ENCODE data around the gene CCR5.

The CCR5 gene

DNA sequence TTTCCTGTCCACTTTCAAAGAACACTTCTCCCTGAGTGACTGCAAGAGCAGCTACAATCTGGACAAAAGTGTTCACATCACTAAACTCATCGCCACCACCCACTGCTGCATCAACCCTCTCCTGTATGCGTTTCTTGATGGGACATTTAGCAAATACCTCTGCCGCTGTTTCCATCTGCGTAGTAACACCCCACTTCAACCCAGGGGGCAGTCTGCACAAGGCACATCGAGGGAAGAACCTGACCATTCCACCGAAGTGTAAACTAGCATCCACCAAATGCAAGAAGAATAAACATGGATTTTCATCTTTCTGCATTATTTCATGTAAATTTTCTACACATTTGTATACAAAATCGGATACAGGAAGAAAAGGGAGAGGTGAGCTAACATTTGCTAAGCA lies 38.1 kb downstream of the CCR5 start:
- DNase-seq (ENCODE audit: low spot score): no peak

DNA sequence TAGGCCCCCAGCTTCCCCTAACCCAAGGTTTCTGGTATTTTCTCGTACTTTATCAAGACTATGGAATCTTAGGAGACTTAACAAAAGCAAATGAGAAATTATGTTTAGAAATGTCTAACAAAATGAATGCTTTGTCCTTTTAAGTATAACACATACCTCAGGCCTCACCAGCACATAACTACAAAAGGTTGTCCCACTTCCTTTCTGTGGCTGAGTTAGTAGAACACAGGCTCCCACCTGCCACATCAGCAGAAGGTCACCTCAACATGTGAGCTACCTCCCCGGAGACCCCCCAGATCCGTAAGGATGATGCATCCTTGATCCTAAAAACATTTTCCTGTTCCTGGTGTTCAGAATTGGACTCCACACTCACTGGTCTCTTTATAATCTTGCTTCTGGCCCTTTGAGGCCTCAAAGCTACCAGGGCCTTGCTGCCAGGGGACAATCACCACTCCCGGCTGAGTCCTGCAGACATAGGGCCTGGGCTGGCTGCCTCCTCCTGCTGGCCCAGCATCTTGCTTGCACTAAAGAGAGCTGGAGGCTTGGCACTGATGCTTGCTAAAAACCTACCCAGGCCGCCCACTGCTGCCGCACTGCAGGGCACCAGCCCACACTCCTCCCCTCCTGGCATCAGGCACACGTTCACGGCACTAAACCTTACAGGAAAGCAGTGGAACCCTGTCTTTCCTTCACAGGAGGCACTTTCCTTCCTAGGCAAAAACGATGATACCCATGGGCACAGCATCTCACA lies 39.2 kb downstream of the CCR5 start:
- no peak for DNase-seq (ENCODE audit: low spot score)

DNA sequence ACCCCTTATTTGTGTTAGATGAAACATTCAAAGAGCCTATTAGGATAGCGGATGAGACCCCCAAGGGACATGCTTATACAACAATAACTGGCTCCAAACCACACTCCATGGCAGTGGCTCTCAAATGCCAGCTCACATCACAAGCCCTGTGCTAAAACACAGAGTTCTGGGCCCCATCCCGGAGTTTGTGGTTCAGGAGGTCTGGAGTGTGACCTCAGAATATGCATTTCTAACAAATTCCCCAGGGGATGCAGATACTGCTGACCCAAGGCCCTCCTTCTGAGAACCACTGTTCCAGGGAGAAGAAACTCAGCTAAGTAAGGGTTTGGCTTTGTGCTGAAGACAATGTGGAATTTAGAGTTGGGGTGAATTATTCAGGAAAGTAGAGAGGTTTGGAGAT lies 39.9 kb downstream of the CCR5 start:
- DNase-seq (ENCODE audit: low spot score): no peak

DNA sequence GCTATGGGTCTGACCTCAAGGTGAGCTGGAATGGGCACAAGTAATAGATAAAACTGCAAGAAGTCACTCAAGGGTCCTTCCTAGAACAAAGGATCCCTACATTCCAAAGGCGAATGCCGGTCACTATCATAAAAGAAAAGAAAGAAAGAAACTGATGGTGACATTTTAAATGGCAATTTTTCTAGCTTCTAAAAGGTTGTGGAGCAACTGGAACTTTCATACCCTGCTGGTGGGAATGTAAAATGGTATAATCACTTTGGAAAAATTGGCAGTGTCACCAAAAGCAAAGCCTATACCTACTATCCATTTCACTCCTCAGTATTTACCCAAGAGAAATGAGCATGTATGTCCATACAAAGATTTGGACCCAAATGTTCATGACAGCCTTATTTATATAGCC lies 40.5 kb downstream of the CCR5 start:
- DNase-seq (ENCODE audit: low spot score): no peak

DNA sequence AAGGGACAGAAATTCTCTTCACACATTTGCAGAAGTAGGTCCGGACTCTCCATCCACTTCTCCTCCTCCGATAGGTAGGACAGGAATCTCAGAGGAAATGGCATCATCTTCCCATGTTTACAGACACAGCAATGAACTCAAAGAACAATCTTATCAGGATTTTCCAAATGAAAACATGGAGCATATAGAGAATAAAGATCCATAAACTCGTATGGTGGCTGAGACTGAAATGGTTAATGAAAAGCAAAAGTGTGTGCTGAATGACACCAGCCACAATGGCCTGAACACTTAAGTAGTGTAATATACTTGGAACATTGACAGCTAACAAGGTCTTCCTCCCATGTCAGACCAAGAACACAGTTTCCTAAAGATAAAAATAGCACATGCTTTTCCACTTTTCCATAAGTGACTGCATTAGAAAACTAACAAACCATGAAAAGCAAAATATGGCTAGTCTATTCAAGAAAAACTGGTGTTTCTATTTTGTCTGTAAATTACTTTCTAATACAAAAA lies 42.1 kb downstream of the CCR5 start:
- DNase-seq (ENCODE audit: low spot score): no peak

DNA sequence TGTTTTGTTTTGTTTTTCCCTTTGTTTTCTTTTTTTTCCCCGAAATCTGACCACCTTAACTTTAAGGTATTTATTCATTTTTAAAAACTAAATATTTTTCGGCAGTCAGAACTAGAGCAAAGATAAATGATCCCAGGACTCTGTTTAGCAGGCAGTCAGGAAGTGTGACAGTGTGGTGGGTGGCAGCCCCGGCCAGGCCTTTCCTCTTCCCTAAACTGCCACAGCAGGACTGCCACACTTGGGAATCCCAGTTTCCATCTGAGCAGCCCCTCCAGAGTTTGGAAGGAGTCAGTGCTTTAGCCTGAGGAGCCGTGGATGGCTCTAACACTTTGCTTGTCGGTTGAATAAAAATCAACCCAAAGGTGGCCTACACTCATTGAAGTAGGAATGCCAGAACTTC lies 43.2 kb downstream of the CCR5 start:
- DNase-seq (ENCODE audit: low spot score): no peak

DNA sequence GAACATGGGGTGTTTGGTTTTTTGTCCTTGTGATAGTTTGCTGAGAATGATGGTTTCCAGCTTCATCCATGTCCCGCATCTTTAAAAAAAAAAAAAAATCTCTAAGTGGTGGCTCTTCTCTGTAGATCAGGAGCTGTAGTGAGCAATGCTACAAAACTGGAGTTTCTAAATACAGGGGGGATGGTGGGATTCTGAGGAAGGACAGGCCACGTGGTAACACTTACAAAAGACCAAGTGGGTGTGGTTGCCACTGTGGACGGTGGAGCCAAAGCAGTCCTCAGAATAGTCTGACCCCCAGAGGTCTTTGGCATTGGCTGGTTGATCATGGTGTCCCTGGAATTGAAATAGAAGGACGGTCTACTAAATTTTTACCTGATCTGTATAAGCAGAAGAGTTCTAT lies 44.0 kb downstream of the CCR5 start:
- no peak for DNase-seq (ENCODE audit: low spot score)

DNA sequence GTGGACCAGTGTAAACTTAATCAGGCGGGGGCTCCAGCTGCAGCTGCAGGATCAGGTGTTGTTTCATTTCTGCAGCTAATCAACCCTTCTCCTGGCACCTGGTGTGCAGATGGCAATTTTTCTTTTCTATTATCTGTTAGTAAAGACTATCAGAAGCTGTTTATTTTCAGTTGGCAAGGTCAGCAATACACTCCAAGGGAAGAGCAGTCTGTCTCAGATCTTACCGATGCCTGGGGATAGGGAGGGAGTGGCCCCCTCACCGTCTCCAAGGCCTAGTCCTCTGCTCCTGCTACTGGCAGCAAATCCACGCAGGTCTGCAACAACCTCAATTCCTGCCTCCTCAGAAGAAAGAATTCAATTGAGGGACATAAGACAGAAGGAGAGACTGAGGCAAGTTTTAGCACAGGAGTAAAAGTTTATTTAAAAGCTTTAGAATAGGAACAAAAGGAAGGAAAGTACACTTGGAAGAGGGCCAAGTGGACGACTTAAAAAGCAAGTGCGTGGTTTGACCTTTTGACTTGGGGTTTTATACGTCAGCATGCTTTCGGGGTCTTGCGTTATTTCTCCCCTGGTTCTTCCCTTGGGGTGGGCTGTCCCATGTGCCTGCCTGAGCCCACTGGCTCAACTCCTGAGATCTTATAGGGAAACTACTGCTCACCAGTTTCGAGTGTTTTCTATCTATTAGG lies 45.5 kb downstream of the CCR5 start:
- no peak for DNase-seq (ENCODE audit: low spot score)

DNA sequence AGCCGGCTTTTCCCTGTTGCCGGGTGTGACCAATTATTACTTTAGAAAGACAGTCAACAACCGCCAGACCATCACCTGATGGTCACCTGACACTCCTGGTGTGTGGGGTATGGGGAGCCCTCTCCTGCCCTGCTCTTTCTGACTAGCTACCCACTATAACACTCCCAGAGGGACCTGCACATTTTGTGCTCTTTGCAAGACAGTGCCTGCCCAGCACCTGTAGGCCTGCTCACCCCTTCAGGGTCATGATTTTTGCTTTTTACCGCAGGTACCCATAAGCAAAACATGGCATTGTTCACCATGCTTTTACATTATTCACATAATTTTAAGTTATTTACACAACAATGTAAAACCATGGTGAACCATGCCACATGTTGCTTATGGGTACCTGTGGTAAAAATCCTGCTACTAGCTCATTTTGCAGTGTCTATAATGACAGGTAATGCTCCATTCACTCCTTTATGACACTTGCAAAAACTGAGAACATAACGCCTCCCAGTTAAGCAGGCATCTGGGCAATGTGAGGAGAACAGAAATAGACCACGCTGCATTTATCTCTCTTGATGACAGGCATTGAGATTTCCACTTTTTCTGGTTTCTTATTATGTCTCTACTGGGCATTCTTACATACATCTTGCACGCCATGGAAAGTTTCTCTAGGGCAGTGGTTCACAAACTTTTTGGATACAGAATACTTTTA lies 46.2 kb downstream of the CCR5 start:
- DNase-seq (ENCODE audit: low spot score): no peak

DNA sequence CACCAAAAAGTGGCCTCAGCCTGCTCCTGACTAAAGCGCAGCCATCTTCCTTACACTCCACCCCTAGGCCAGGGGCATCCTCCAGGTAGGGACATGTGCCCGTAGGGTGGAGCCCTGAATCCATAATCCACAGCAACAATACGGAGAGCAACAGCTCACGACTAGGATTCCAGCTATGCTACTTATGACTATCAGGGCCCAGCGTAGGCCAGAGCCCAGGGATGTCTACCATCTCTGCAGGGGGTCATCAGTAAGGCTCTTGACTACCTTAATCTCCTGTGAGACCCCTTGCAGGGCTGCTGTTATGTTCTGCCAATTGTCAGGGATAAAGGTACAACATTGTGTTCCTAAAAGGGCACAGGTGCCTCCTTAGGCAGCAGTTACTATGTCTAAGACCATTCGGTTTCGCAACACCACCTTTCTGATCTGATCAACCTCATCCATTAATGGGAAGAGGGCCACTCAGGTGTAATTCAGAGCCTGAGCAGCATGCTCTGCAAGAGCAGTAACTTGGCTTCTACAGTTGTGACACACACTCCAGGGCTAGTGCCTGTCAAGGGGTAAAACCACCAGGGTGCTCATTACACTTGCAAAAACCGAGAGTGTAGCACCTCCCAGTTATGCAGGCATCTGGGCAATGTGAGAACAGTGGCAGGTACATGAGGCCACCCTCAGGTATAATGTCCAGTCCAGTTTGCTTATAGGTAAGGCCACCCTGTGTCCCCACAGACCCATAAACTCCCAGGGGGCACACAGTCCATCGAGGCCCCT lies 47.3 kb downstream of the CCR5 start:
- DNase-seq (ENCODE audit: low spot score): no peak

DNA sequence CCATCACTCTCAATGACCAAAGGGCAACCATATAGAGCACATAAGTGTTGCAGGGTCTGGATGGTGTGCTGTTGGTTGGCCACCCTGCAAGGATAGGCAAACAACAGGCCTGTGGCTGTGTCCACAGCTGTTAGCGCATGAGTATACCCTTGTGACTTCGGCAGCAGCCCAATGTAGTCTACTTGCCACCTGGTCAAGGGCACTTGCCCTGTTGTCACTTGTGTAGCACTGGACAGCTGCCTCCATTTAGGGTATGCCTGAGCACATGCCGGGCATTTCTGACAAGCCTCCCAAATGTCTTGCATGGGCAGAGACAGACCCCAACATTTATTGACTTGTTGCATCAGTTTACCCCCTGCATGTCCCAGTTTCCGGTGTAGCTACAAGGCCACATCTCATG lies 49.1 kb downstream of the CCR5 start:
- DNase-seq (ENCODE audit: low spot score): no peak

DNA sequence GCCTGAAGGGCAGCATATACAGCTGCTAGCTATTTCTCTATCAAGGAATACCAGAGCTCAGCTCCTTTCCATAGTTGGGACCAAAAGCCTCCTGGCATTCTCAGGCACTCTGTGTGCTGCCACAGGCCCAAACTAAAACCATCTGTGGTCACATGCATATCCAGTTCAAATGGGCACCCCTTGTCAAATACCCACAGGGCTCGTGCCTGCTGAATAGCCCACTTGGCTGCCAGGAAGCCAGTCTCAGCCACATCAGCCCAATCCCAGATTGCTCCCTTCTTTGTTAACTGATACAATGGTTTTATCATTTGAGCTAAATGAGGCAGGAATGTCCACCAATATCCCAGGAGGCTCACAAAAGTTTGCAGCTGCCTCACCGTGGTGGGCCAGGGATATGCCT lies 50.2 kb downstream of the CCR5 start:
- DNase-seq (ENCODE audit: low spot score): no peak

DNA sequence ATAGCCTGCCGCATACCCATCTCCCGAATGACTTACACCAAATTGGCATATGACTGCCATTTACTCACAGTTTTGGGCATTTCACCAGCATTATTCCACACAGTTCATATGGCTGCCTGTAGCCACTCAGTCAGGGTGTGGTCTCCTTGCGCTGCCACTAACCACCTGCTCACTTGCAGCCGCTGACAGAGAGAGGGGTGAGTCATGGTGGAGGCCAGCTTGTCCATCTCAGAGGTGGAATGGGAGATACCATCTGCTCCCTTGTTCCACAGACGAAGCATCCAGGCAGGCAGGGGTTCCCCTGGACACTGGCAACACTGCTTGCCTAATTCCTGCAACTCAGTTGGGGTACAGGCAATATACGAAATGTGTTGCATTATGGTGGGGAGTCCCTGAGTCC lies 51.9 kb downstream of the CCR5 start:
- peak; percentile 32 for DNase-seq (ENCODE audit: low spot score)

DNA sequence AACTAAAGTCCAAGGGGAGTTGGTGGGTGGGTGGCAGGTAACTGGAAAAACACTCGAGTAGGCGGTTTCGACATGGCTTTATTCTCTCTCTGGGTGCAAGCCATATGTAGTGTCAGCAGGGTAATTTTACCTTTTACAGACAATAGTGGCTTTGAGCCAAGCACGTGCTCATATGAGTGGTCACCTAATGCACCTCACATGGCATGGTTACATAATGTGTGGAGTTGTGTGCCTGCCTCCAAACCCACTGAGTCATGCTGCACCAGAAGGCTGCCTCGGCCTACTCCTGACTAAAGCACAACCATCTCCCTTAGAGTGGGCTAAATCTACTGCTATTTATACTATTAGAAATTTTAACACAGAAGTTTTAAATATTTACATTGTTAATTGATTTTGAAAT lies 52.8 kb downstream of the CCR5 start:
- DNase-seq (ENCODE audit: low spot score): no peak

Measured in LoVo (cell line).